Measurements from ENCODE around the gene IL1F10. TPM values are rescaled to one million over a fixed set of nuclear protein-coding genes. Genes with fewer than 3 reads are reported as not detected.

IL1F10 gene
- polyA plus RNA-seq, 1 donor from 2014 or later = not detected

DNA sequence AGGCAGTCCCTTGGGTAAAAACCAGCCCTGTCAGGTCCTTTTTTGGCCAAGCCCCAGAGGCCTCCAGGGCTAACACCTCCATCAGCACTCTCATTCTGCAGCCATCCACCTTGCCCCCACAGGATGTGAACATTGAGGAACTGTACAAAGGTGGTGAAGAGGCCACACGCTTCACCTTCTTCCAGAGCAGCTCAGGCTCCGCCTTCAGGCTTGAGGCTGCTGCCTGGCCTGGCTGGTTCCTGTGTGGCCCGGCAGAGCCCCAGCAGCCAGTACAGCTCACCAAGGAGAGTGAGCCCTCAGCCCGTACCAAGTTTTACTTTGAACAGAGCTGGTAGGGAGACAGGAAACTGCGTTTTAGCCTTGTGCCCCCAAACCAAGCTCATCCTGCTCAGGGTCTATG lies 7.3 kb downstream of the IL1F10 start:
- H3K9me3 ChIP-seq (ENCODE audit: low read length) = no peaks in the 10 kb centered on the region
- no peak overlapping the region for H3K4me2 ChIP-seq (ENCODE audit: low read length)
- H3K4me3 ChIP-seq (ENCODE audit: low read length) = no peak overlapping the region
- H3K36me3 ChIP-seq (ENCODE audit: insufficient read depth, low read length) = no peaks in the 10 kb centered on the region
- H3K9me2 ChIP-seq (ENCODE audit: insufficient read depth, low read length) = no peaks in the 10 kb centered on the region
- H4K20me1 ChIP-seq (ENCODE audit: insufficient read depth) = no peaks in the 10 kb centered on the region
- H3F3A ChIP-seq (ENCODE audit: insufficient read depth, low read length, poor library complexity, severe bottlenecking) = no peaks in the 10 kb centered on the region
- H2AFZ ChIP-seq (ENCODE audit: low read depth, low read length) = no peak overlapping the region
- H3K9ac ChIP-seq (ENCODE audit: low read length) = no peak overlapping the region
- no peak overlapping the region for H3K27ac ChIP-seq (ENCODE audit: low read length)
- no peak for TF ChIP-seq SMC3 (conservative IDR thresholded peaks at IDR 0.05; ENCODE audit: poor library complexity)
- TF ChIP-seq MXI1 (conservative IDR thresholded peaks at IDR 0.05; ENCODE audit: poor library complexity, severe bottlenecking) = no peak
- TF ChIP-seq, protein P1, sequence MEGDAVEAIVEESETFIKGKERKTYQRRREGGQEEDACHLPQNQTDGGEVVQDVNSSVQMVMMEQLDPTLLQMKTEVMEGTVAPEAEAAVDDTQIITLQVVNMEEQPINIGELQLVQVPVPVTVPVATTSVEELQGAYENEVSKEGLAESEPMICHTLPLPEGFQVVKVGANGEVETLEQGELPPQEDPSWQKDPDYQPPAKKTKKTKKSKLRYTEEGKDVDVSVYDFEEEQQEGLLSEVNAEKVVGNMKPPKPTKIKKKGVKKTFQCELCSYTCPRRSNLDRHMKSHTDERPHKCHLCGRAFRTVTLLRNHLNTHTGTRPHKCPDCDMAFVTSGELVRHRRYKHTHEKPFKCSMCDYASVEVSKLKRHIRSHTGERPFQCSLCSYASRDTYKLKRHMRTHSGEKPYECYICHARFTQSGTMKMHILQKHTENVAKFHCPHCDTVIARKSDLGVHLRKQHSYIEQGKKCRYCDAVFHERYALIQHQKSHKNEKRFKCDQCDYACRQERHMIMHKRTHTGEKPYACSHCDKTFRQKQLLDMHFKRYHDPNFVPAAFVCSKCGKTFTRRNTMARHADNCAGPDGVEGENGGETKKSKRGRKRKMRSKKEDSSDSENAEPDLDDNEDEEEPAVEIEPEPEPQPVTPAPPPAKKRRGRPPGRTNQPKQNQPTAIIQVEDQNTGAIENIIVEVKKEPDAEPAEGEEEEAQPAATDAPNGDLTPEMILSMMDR (IDR thresholded peaks at IDR 0.05; ENCODE audit: poor library complexity, severe bottlenecking) = no peak
- no peak for TF ChIP-seq TAF1 (IDR thresholded peaks at IDR 0.05; ENCODE audit: low read depth)
- no peak for TF ChIP-seq POLR2AphosphoS5 (IDR thresholded peaks at IDR 0.05)
- no peak for TF ChIP-seq RAD21 (conservative IDR thresholded peaks at IDR 0.05)
- no peak for TF ChIP-seq EZH2 (IDR thresholded peaks at IDR 0.05; ENCODE audit: borderline replicate concordance, insufficient read depth, low read length, poor library complexity, severe bottlenecking)
- TF ChIP-seq, protein P2, sequence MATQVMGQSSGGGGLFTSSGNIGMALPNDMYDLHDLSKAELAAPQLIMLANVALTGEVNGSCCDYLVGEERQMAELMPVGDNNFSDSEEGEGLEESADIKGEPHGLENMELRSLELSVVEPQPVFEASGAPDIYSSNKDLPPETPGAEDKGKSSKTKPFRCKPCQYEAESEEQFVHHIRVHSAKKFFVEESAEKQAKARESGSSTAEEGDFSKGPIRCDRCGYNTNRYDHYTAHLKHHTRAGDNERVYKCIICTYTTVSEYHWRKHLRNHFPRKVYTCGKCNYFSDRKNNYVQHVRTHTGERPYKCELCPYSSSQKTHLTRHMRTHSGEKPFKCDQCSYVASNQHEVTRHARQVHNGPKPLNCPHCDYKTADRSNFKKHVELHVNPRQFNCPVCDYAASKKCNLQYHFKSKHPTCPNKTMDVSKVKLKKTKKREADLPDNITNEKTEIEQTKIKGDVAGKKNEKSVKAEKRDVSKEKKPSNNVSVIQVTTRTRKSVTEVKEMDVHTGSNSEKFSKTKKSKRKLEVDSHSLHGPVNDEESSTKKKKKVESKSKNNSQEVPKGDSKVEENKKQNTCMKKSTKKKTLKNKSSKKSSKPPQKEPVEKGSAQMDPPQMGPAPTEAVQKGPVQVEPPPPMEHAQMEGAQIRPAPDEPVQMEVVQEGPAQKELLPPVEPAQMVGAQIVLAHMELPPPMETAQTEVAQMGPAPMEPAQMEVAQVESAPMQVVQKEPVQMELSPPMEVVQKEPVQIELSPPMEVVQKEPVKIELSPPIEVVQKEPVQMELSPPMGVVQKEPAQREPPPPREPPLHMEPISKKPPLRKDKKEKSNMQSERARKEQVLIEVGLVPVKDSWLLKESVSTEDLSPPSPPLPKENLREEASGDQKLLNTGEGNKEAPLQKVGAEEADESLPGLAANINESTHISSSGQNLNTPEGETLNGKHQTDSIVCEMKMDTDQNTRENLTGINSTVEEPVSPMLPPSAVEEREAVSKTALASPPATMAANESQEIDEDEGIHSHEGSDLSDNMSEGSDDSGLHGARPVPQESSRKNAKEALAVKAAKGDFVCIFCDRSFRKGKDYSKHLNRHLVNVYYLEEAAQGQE (IDR thresholded peaks at IDR 0.05; ENCODE audit: borderline replicate concordance) = no peak
- TF ChIP-seq EP300 (conservative IDR thresholded peaks at IDR 0.05; ENCODE audit: poor library complexity, severe bottlenecking) = no peak
- no peaks in the 10 kb centered on the region for H3K79me2 ChIP-seq (replicated peaks; ENCODE audit: insufficient read depth, low read length)
- no peaks in the 10 kb centered on the region for H3K27me3 ChIP-seq (ENCODE audit: insufficient read depth, low read depth, low read length)

DNA sequence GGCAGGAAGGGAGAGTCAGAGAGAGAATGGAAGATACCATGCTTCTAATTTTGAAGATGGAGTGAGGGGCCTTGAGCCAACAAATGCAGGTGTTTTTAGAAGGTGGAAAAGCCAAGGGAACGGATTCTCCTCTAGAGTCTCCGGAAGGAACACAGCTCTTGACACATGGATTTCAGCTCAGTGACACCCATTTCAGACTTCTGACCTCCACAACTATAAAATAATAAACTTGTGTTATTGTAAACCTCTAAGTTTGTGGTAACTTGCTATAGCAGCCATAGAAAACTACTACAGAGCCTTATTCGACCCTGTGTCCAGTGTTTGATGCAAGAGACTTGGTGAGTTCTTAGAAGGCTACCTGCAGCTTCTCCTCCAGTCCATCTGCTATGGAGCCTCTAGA lies 7.8 kb downstream of the IL1F10 start:
- H3K36me3 ChIP-seq (ENCODE audit: insufficient read depth, low read length) = no peaks in the 10 kb centered on the region
- H4K20me1 ChIP-seq (ENCODE audit: insufficient read depth) = no peaks in the 10 kb centered on the region
- no peak overlapping the region for H3K9ac ChIP-seq (ENCODE audit: low read length)
- H3K4me2 ChIP-seq (ENCODE audit: low read length) = no peak overlapping the region
- no peak overlapping the region for H3K4me3 ChIP-seq (ENCODE audit: low read length)
- H3K27me3 ChIP-seq (ENCODE audit: insufficient read depth, low read depth, low read length) = no peaks in the 10 kb centered on the region
- no peaks in the 10 kb centered on the region for H3K9me2 ChIP-seq (ENCODE audit: insufficient read depth, low read length)
- H3K79me2 ChIP-seq (replicated peaks; ENCODE audit: insufficient read depth, low read length) = no peaks in the 10 kb centered on the region
- TF ChIP-seq, protein P2 (IDR thresholded peaks at IDR 0.05; ENCODE audit: borderline replicate concordance) = no peak
- TF ChIP-seq RAD21 (conservative IDR thresholded peaks at IDR 0.05) = no peak
- no peaks in the 10 kb centered on the region for H3K9me3 ChIP-seq (ENCODE audit: low read length)
- no peak overlapping the region for H3K27ac ChIP-seq (ENCODE audit: low read length)
- no peaks in the 10 kb centered on the region for H3F3A ChIP-seq (ENCODE audit: insufficient read depth, low read length, poor library complexity, severe bottlenecking)
- H2AFZ ChIP-seq (ENCODE audit: low read depth, low read length) = no peak overlapping the region
